Measurements from ENCODE around the gene ZMYND15. TPM values are rescaled to one million over a fixed set of nuclear protein-coding genes. Genes with fewer than 3 reads are reported as not detected.

ZMYND15 gene
- polyA plus RNA-seq, 2 of the 4 experiments (the other 2 are of a cell fraction): 0.16 to 0.19 TPM

DNA sequence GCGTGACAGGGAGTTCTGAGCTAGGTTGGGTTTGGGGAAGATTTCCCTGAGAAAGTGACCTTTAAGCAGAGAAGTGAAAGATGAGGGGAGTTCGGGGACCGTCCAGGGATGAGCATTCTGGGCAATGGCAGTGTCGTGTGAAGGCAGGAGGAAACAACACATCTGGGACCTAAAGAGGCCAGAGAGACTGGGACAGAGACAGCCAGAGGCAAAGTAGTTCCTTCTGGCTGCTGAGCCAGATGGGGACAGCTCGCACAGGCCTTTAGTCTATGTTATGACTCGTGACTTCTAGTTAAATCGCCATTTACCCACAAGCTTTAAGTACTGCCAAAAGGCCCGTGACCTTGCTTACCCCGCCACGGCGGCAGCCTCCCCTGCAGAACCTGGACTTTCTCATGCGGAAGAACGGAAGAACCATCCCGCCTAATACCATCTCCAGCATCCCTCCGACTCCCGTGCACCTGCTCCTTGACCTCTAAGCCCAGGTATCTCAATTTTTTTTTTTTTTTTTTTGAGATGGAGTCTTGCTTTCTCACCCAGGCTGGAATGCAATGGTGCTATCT is 16.9 kb upstream of the ZMYND15 start:
- ChIA-PET CTCF (interaction anchor here (1.0 to 8.9 kb wide), 5 partner anchors 8 to 96 kb away, joined by 3 to 57 read pairs (median 33); partner anchors contain the start of genes ARRB2, GLTPD2, MED11 and PELP1), POLR2A (interaction anchor here (2.6 to 3.6 kb wide), 2 partner anchors 8 to 67 kb away, joined by 17 to 25 read pairs; partner anchors contain the start of gene MED11)
- FAIRE-seq: peak; percentile 77

DNA sequence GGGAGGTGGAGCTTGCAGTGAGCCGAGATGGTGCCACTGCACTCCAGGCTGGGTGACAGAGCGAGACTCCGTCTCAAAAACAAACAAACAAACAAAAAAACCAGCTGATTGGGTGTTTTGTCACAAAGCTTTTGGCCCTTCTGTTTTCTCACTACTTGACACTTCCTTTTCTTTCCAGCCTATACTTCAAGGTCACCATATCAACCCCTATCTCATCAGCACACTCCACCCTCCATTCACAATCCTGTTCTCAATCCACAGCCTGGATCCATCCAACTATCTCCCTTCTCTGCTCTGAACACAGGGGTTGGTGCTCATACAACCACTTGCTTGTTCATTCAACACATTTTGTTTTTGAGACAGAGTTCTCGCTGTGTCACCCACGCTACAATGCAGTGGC is 15.0 kb upstream of the ZMYND15 start:
- WGBS (ENCODE audit: missing lambda C conversion rate): 85% methylated on average over 5 of the region's 5 CpGs
- no peak for DNase-seq (ENCODE audit: low read depth in 1 of 2, low spot score in 1 of 2)
- Histone ChIP-seq H3K4me2 (no peak overlapping the region), H3K9me3 (no peaks in the 10 kb centered on the region), H3K4me1 (peaks cover 47% of the 10 kb centered on the region), H3K4me3 (no peak overlapping the region), H3K27ac (peak overlapping the region in 1 of 2 experiments; percentile 45; a peak in 2 of 6 replicates)
- TF ChIP-seq RFX5 (IDR thresholded peaks at IDR 0.05) (no peak), CHD2 (IDR thresholded peaks at IDR 0.05; ENCODE audit: low read length, partially characterized antibody) (no peak), SREBF2 (IDR thresholded peaks at IDR 0.05) (no peak), EHF (CRISPR knock-in tag; IDR thresholded peaks at IDR 0.05) (no peak), ZNF302 (CRISPR knock-in tag; IDR thresholded peaks at IDR 0.05) (no peak), CBX2 (IDR thresholded peaks at IDR 0.05; ENCODE audit: borderline replicate concordance, low read depth) (no peak), ZSCAN20 (CRISPR knock-in tag; IDR thresholded peaks at IDR 0.05) (no peak), RAD21 (conservative IDR thresholded peaks at IDR 0.05 in 1 of 2, IDR thresholded peaks at IDR 0.05 in 1 of 2) (no peak), MAZ (IDR thresholded peaks at IDR 0.05; ENCODE audit: borderline replicate concordance, low read depth, low read length) (no peak), NPAS2 (CRISPR knock-in tag; IDR thresholded peaks at IDR 0.05; ENCODE audit: borderline replicate concordance) (no peak), JUN (IDR thresholded peaks at IDR 0.05) (no peak), MAFK (IDR thresholded peaks at IDR 0.05; ENCODE audit: partially characterized antibody) (no peak)
- TF ChIP-seq, protein P1, sequence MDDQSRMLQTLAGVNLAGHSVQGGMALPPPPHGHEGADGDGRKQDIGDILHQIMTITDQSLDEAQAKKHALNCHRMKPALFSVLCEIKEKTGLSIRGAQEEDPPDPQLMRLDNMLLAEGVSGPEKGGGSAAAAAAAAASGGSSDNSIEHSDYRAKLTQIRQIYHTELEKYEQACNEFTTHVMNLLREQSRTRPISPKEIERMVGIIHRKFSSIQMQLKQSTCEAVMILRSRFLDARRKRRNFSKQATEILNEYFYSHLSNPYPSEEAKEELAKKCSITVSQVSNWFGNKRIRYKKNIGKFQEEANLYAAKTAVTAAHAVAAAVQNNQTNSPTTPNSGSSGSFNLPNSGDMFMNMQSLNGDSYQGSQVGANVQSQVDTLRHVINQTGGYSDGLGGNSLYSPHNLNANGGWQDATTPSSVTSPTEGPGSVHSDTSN (IDR thresholded peaks at IDR 0.05): no peak
- TF ChIP-seq, protein P2, sequence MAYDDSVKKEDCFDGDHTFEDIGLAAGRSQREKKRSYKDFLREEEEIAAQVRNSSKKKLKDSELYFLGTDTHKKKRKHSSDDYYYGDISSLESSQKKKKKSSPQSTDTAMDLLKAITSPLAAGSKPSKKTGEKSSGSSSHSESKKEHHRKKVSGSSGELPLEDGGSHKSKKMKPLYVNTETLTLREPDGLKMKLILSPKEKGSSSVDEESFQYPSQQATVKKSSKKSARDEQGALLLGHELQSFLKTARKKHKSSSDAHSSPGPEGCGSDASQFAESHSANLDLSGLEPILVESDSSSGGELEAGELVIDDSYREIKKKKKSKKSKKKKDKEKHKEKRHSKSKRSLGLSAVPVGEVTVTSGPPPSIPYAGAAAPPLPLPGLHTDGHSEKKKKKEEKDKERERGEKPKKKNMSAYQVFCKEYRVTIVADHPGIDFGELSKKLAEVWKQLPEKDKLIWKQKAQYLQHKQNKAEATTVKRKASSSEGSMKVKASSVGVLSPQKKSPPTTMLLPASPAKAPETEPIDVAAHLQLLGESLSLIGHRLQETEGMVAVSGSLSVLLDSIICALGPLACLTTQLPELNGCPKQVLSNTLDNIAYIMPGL (CRISPR knock-in tag; IDR thresholded peaks at IDR 0.05; ENCODE audit: borderline replicate concordance): no peak
- no peak for ATAC-seq
- ChIA-PET POLR2A (interaction anchor here (0.9 kb wide), 1 partner anchor 71 kb away, joined by 4 read pairs; the partner anchor contains the start of gene PSMB6), CTCF (interaction anchor here (0.6 to 8.9 kb wide), 5 partner anchors 14 to 778 kb away, joined by 3 to 57 read pairs (median 3); partner anchors contain the start of genes ARRB2 and TM4SF5)
- FAIRE-seq: no peak

More for the DNA sequence above, 16.9 kb upstream of the ZMYND15 start:
- no peak for ATAC-seq
- WGBS (ENCODE audit: missing lambda C conversion rate): 88% methylated on average over 16 of the region's 16 CpGs
- no peak for DNase-seq (ENCODE audit: low read depth in 1 of 2, low spot score in 1 of 2)
- no peak for TF ChIP-seq JUN (IDR thresholded peaks at IDR 0.05)
- TF ChIP-seq RAD21 (conservative IDR thresholded peaks at IDR 0.05 in 1 of 2, IDR thresholded peaks at IDR 0.05 in 1 of 2): no peak
- no peak for TF ChIP-seq RARB (CRISPR knock-in tag; IDR thresholded peaks at IDR 0.05)
- TF ChIP-seq BHLHE40 (IDR thresholded peaks at IDR 0.05; ENCODE audit: low read depth, low read length): no peak
- TF ChIP-seq RFX5 (IDR thresholded peaks at IDR 0.05): no peak
- no peak for TF ChIP-seq CEBPB (IDR thresholded peaks at IDR 0.05)
- no peak for TF ChIP-seq TP53 (CRISPR knock-in tag; IDR thresholded peaks at IDR 0.05)
- TF ChIP-seq, protein P3, sequence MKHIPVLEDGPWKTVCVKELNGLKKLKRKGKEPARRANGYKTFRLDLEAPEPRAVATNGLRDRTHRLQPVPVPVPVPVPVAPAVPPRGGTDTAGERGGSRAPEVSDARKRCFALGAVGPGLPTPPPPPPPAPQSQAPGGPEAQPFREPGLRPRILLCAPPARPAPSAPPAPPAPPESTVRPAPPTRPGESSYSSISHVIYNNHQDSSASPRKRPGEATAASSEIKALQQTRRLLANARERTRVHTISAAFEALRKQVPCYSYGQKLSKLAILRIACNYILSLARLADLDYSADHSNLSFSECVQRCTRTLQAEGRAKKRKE (CRISPR knock-in tag; IDR thresholded peaks at IDR 0.05; ENCODE audit: low read depth): no peak
- Histone ChIP-seq H3K4me3 (no peak overlapping the region), H3K4me2 (peak overlapping the region; percentile 87; the same call in 2 of the 3 replicates), H3K4me1 (peaks cover 57% of the 10 kb centered on the region), H3K9me3 (no peaks in the 10 kb centered on the region), H3K27ac (peak overlapping the region; percentile 85 to 90)

Data from A549 (cell line).